BLaER1 (cell line): ENCODE measurements around the gene CDH2.

Source experiments
- H3K27ac ChIP-seq: shearing (Covaris generic); formaldehyde crosslinking; 2 replicates; pipeline ENCODE4 v1.8.1; 2022
- H3K27me3 ChIP-seq: shearing (Covaris generic); formaldehyde crosslinking; 2 replicates; pipeline ENCODE4 v1.8.1; 2022
- H3K36me3 ChIP-seq: shearing (Covaris generic); formaldehyde crosslinking; 2 replicates; pipeline ENCODE4 v1.8.1; 2022
- H3K4me1 ChIP-seq: shearing (Covaris generic); formaldehyde crosslinking; 2 replicates; pipeline ENCODE4 v1.8.1; 2022
- H3K4me2 ChIP-seq: shearing (Covaris generic); formaldehyde crosslinking; 2 replicates; pipeline ENCODE4 v1.8.1; 2022
- H3K4me3 ChIP-seq: shearing (Covaris generic); formaldehyde crosslinking; 2 replicates; pipeline ENCODE4 v1.8.1; 2022
- H3K9ac ChIP-seq: shearing (Covaris generic); formaldehyde crosslinking; 2 replicates; pipeline ENCODE4 v1.8.1; 2022
- H3K9me3 ChIP-seq: shearing (Covaris generic); formaldehyde crosslinking; 2 replicates; pipeline ENCODE4 v1.8.1; 2022
- H4K20me1 ChIP-seq: shearing (Covaris generic); formaldehyde crosslinking; 2 replicates; pipeline ENCODE4 v1.8.1; 2022
- Cebpa-rat ChIP-seq: shearing (Covaris generic); IDR thresholded peaks from 2 replicates; pipeline ENCODE4 v1.8.1; 2022

Gene CDH2

GRCh38 chr18:28185121-28185520 is 8.2 kb upstream of the CDH2 start:
- no peaks in the 10 kb centered on the region for H3K4me1 ChIP-seq
- no peak overlapping the region for H3K4me2 ChIP-seq
- H3K9me3 ChIP-seq: no peaks in the 10 kb centered on the region
- no peak overlapping the region for H3K4me3 ChIP-seq
- no peak for TF ChIP-seq Cebpa-rat
- H4K20me1 ChIP-seq: no peaks in the 10 kb centered on the region
- no peaks in the 10 kb centered on the region for H3K36me3 ChIP-seq
- no peak overlapping the region for H3K27ac ChIP-seq
- H3K27me3 ChIP-seq: no peaks in the 10 kb centered on the region
- no peak overlapping the region for H3K9ac ChIP-seq

- no peak overlapping the region for H3K9ac ChIP-seq
- H3K9me3 ChIP-seq: no peaks in the 10 kb centered on the region
- H4K20me1 ChIP-seq: no peaks in the 10 kb centered on the region
- H3K36me3 ChIP-seq: no peaks in the 10 kb centered on the region
- no peaks in the 10 kb centered on the region for H3K27me3 ChIP-seq
- H3K4me2 ChIP-seq: no peak overlapping the region
- H3K27ac ChIP-seq: no peak overlapping the region
- no peaks in the 10 kb centered on the region for H3K4me1 ChIP-seq
- no peak overlapping the region for H3K4me3 ChIP-seq
- no peak for TF ChIP-seq Cebpa-rat
Observed at GRCh38 chr18:28183418-28184078, 6.6 kb upstream of the CDH2 start.

- H3K4me2 ChIP-seq: no peak overlapping the region
- H3K36me3 ChIP-seq: no peaks in the 10 kb centered on the region
- H3K27me3 ChIP-seq: no peaks in the 10 kb centered on the region
- no peaks in the 10 kb centered on the region for H4K20me1 ChIP-seq
- no peak overlapping the region for H3K4me3 ChIP-seq
- H3K9ac ChIP-seq: no peak overlapping the region
- TF ChIP-seq Cebpa-rat: no peak
- H3K27ac ChIP-seq: no peak overlapping the region
- H3K4me1 ChIP-seq: no peaks in the 10 kb centered on the region
- peaks cover 15% of the 10 kb centered on the region for H3K9me3 ChIP-seq
Observed at GRCh38 chr18:28181616-28182015, 4.7 kb upstream of the CDH2 start.

GRCh38 chr18:28178720-28179119 is 1.8 kb upstream of the CDH2 start:
- peaks cover 23% of the 10 kb centered on the region for H4K20me1 ChIP-seq
- H3K9ac ChIP-seq: no peak overlapping the region
- H3K4me3 ChIP-seq: peak overlapping the region; percentile 75
- H3K4me1 ChIP-seq: 0 out of 2 replicates have a peak, but pooled peaks cover 4% of the 10 kb centered on the region
- H3K27me3 ChIP-seq: no peaks in the 10 kb centered on the region
- peak overlapping the region; percentile 69 for H3K4me2 ChIP-seq
- H3K27ac ChIP-seq: no peak overlapping the region
- H3K36me3 ChIP-seq: no peaks in the 10 kb centered on the region
- no peak for TF ChIP-seq Cebpa-rat
- H3K9me3 ChIP-seq: peaks cover 31% of the 10 kb centered on the region

GRCh38 chr18:28177828-28178635 is 1.1 kb upstream of the CDH2 start:
- H3K4me3 ChIP-seq: peak overlapping the region; percentile 75
- H3K9ac ChIP-seq: peak overlapping the region; percentile 74
- peak overlapping the region; percentile 69 for H3K4me2 ChIP-seq
- 0 out of 2 replicates have a peak, but pooled peaks cover 4% of the 10 kb centered on the region for H3K4me1 ChIP-seq
- no peaks in the 10 kb centered on the region for H3K36me3 ChIP-seq
- peaks cover 28% of the 10 kb centered on the region for H4K20me1 ChIP-seq
- no peaks in the 10 kb centered on the region for H3K27me3 ChIP-seq
- H3K9me3 ChIP-seq: peaks cover 31% of the 10 kb centered on the region
- no peak for TF ChIP-seq Cebpa-rat
- peak overlapping the region; percentile 71 for H3K27ac ChIP-seq

GRCh38 chr18:28176698-28176947 is 307 bp downstream of the CDH2 start:
- peaks cover 41% of the 10 kb centered on the region for H4K20me1 ChIP-seq
- H3K9ac ChIP-seq: peak overlapping the region; percentile 79
- TF ChIP-seq Cebpa-rat: no peak
- H3K4me3 ChIP-seq: peak overlapping the region; percentile 75
- H3K9me3 ChIP-seq: peaks cover 31% of the 10 kb centered on the region
- peak overlapping the region; percentile 77 for H3K27ac ChIP-seq
- peak overlapping the region; percentile 85 for H3K4me2 ChIP-seq
- no peaks in the 10 kb centered on the region for H3K27me3 ChIP-seq
- 0 out of 2 replicates have a peak, but pooled peaks cover 4% of the 10 kb centered on the region for H3K4me1 ChIP-seq
- H3K36me3 ChIP-seq: no peaks in the 10 kb centered on the region

GRCh38 chr18:28175930-28176697 is 816 bp downstream of the CDH2 start:
- TF ChIP-seq Cebpa-rat: no peak
- 0 out of 2 replicates have a peak, but pooled peaks cover 4% of the 10 kb centered on the region for H3K4me1 ChIP-seq
- H3K4me2 ChIP-seq: peak overlapping the region; percentile 85
- no peaks in the 10 kb centered on the region for H3K36me3 ChIP-seq
- peak overlapping the region; percentile 77 for H3K27ac ChIP-seq
- H3K9ac ChIP-seq: peak overlapping the region; percentile 79
- H3K27me3 ChIP-seq: no peaks in the 10 kb centered on the region
- H4K20me1 ChIP-seq: peaks cover 45% of the 10 kb centered on the region
- peak overlapping the region; percentile 75 for H3K4me3 ChIP-seq
- peaks cover 31% of the 10 kb centered on the region for H3K9me3 ChIP-seq

- peak overlapping the region; percentile 12; the same call in 1 of the 2 replicates for H3K27ac ChIP-seq
- H3K4me2 ChIP-seq: peak overlapping the region; percentile 85
Observed at GRCh38 chr18:28175150-28175929, 1.6 kb downstream of the CDH2 start.

GRCh38 chr18:28174181-28174905 is 2.6 kb downstream of the CDH2 start:
- Histone ChIP-seq H3K4me3 (no peak overlapping the region), H3K36me3 (no peaks in the 10 kb centered on the region), H3K4me1 (0 out of 2 replicates have a peak, but pooled peaks cover 4% of the 10 kb centered on the region), H3K4me2 (no peak overlapping the region), H3K9ac (no peak overlapping the region), H3K27ac (no peak overlapping the region), H3K9me3 (peaks cover 31% of the 10 kb centered on the region), H3K27me3 (no peaks in the 10 kb centered on the region), H4K20me1 (peaks cover 45% of the 10 kb centered on the region)
- TF ChIP-seq Cebpa-rat: no peak

More at GRCh38 chr18:28175150-28175929, 1.6 kb downstream of the CDH2 start:
- Histone ChIP-seq H4K20me1 (peaks cover 45% of the 10 kb centered on the region), H3K9me3 (peaks cover 31% of the 10 kb centered on the region), H3K4me1 (0 out of 2 replicates have a peak, but pooled peaks cover 4% of the 10 kb centered on the region), H3K36me3 (no peaks in the 10 kb centered on the region), H3K9ac (peak overlapping the region; percentile 48; the same call in 1 of the 2 replicates), H3K4me3 (peak overlapping the region; percentile 75), H3K27me3 (no peaks in the 10 kb centered on the region)
- TF ChIP-seq Cebpa-rat: no peak
